Glomerular visceral epithelial cell (primary cell): ENCODE data around the gene MYL6.

Source experiments
- DNase-seq: peaks from one replicate; pipeline ENCODE4 v3.0.0-alpha.2; 2016; ENCODE audit errors: extremely low spot score

MYL6 gene

GRCh38 chr12:56189099-56189917, 31.1 kb downstream of the MYL6 start, which contains the start of gene SMARCC2:
Gene SMARCC2, minus strand, starts transcription at chr12:56189483. Its CDS starts 22 bp downstream, at chr12:56189461.
- DNase-seq: peak; percentile 91

- DNase-seq: peak; percentile 89
Observed at GRCh38 chr12:56189918-56190694, 31.9 kb downstream of the MYL6 start.

- DNase-seq: no peak
Observed at GRCh38 chr12:56190695-56191155, 32.6 kb downstream of the MYL6 start.

- DNase-seq: no peak
Observed at GRCh38 chr12:56192582-56192981, 34.4 kb downstream of the MYL6 start.

- DNase-seq: peak; percentile 75
Observed at GRCh38 chr12:56193025-56193578, 34.9 kb downstream of the MYL6 start.

- peak; percentile 35 for DNase-seq
Observed at GRCh38 chr12:56196818-56197550, 38.8 kb downstream of the MYL6 start.

- no peak for DNase-seq
Observed at GRCh38 chr12:56197921-56198635, 39.9 kb downstream of the MYL6 start.

- no peak for DNase-seq
Observed at GRCh38 chr12:56198836-56199235, 40.7 kb downstream of the MYL6 start.

GRCh38 chr12:56202366-56202765, 44.2 kb downstream of the MYL6 start:
- no peak for DNase-seq

- DNase-seq: no peak
Observed at GRCh38 chr12:56202838-56203237, 44.7 kb downstream of the MYL6 start.

- no peak for DNase-seq
Observed at GRCh38 chr12:56204275-56204674, 46.1 kb downstream of the MYL6 start.

- no peak for DNase-seq
Observed at GRCh38 chr12:56205445-56205844, 47.3 kb downstream of the MYL6 start.

GRCh38 chr12:56206452-56207166, 48.5 kb downstream of the MYL6 start:
- DNase-seq: peak; percentile 47

GRCh38 chr12:56208006-56208405, 49.8 kb downstream of the MYL6 start:
- DNase-seq: no peak
